GM21723 (cell line): Measurements from ENCODE around the gene IGFL1.
"Not testable (repeated sequence)": the region's sequence is repeated elsewhere in the genome, so short reads cannot be mapped to it uniquely, and the experiment has no call there.

Experiments used
- ATAC-seq: cut with Tn5 transposase; IDR thresholded peaks from one replicate; pipeline ENCODE4 v1.9.1; 2021; ENCODE audit warnings: mild to moderate bottlenecking, moderate library complexity; ENCODE audit not compliant: unreplicated experiment

Gene IGFL1

DNA sequence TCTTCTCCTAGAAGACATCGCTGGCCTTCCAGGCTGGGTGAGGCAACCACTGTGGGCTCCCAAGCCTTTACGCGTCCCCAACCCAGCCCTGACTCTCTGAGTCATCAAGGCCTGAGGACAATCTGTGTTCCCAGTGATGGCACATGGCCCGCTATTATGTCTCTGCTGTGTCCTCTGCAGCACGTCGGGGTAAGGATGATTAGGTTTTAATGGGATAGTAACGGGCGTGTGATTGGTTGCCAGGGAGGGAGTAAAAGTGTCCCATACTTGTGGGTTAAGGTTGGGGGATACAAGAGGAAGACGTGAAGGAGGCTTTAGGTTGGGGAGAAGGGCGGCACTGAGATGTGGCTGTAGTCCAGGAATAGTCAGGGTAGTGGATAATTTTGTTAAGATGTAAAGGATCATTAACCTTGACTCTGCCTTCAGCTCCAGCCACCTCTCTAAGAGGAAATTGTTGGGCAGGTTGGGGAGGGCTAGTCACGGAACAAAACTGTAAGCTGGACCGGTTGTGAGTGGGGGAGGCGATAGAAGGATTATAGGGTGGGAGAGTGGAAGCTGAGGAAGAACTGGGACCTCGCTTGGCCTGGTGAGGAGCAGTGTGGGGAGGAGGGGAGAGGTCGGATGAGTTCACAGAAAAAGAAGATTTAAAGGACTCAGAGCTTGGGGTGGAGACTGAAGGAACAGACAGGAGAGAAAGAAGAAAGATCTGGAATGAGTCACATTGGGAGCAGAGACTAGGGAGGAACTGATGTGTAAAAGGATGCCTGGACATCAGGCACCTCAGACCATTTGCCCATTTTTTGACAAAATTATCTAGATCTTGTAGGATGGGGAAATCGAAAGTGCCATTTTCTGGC is 27.9 kb upstream of the IGFL1 start:
- ATAC-seq = no peak

- no peak for ATAC-seq
These were observed 27.1 kb upstream of the IGFL1 start for GRCh38 chr19:46202426-46202825.

DNA sequence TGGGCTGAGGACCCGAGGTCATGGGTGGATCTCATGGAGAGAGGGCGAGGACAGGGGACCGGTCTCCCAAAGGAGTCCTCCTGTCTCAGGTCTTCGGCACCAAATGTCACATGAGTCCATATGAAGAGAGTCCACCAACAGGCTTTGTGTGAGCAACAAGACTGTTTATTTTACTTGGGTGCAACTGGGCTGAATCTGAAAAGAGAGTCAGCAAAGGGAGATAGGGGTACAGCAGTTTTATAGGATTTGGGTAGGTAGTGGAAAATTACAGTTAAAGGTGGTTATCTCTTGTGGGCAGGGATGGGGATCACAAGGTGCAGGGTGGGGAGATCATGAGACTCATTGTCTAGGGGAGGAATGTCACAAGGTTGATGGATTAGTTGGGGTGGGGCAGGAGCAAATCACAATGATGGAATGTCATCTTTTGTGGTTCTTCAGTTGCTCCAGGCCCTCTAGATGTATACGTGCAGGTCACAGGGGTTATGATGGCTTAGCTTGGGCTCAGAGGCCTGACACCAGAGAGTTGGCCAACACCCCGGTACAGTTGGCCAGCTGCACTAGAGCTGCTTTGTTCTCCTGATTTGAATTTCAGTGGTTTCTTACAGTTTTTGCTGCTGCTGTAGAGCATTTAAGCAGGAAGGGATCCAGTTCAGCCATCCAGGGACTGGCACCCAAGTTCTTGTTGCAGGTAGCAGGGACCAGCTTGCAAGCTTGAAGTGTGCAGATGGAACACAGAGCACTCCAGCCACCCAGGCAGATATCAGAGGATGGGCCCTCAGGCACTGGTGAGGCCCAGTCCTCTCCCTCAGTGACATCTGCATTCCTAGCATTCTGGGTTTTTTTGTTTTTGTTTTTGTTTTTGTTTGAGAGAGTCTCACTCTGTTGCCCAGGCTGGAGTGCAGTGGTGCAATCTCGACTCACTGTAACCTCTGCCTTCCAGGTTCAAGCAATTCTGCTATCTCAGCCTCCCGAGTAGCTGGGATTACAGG is 26.4 kb upstream of the IGFL1 start:
- ATAC-seq = no peak

- no peak for ATAC-seq
These were observed 25.5 kb upstream of the IGFL1 start for GRCh38 chr19:46204008-46204407.

DNA sequence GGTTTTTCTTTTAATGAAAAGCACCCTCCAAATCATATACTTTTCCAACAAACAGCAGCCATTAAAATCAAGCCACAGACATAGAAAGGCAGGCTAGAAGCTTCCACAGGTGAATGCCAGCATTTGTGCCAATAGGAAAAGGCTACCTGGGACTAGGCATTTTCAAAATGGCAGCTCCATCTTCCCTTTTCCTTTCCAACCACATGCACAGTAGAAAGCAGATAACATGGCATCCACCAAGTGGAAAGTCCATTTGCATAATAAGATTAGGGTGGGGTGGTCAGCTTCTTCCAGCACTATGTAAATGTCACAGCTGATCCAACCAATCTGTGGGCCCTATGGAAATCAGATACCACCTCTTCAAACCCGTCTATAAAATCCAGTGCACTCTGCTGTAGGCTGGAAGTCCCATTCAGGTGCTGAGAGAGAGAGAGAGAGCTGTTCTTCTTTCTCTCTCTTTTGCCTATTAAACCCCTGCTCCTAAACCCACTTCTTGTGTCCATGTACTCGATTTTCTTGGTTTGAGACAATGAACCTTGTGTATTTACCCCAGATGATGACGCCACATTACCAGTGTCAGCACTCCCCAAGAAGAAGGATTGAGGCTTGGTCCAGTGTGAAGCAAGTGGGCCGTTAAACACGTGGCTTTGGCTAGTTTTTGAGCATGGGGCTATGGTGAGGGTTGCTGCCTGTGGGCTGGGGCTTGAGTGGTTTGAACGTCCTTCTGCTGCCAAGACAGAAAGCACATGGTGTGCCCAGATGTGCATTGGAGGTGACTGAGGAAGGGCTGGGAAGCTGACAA is 24.2 kb upstream of the IGFL1 start:
- no peak for ATAC-seq

DNA sequence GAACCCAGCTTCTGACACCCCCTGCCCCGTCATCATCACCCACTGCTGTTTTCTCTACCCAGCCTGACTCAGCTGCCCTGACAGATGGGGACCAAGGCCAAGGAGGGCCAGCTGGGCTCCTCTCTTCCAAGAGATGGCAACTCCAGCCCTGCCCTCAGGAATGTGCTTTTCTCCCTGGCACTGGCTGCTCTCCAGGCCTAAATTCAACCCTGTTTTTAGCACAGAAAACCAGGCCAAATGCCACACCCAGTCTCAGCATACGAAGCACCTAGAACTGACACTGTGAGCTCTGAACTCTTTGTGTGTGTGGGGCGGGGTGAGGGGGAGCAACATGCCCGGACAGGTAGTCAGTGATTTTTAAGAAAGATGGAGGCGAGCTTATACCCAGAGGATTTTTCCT is 23.4 kb upstream of the IGFL1 start:
- no peak for ATAC-seq

- ATAC-seq = no peak
These were observed 22.9 kb upstream of the IGFL1 start for GRCh38 chr19:46206682-46207081.

DNA sequence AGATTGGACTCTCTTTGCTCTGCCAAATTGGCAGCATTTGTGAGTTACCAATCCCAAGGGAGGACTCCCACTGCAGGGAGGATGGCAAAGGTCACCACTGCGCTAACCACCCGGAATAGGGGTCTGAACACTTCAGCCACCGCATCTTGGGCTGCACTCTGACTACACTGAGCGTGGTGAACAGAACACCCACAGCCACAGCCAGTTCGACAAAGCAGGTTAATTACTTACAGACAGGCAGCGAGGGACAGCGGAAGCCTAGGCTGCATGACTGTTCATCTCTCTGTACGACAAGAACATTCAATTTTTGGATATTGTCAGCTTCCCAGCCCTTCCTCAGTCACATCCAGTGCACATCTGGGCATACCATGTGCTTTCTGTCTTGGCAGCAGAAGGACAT is 21.7 kb upstream of the IGFL1 start:
- ATAC-seq = not testable (repeated sequence)

- ATAC-seq = no peak
These were observed 20.5 kb upstream of the IGFL1 start for GRCh38 chr19:46209051-46209450.

DNA sequence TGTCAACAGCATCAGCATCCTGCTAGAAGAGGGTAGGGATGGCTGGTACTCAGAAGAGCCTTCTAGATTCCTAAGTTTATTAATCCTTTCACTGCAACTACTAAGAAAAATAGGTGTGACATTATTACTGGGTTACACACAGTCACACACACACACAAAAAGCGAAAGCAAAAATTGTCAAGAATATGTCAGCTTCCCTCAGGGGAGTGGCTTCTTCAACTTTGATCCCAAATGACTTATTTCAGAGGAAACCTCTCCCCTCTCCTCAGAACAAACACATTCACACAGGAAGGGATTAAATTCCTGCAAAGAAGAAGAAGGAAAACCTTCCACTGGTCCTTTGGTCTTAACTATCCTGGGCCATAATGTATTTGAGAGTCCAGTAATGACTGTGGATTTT is 20.1 kb upstream of the IGFL1 start:
- no peak for ATAC-seq

- no peak for ATAC-seq
These were observed 18.9 kb upstream of the IGFL1 start for GRCh38 chr19:46210669-46211068.

DNA sequence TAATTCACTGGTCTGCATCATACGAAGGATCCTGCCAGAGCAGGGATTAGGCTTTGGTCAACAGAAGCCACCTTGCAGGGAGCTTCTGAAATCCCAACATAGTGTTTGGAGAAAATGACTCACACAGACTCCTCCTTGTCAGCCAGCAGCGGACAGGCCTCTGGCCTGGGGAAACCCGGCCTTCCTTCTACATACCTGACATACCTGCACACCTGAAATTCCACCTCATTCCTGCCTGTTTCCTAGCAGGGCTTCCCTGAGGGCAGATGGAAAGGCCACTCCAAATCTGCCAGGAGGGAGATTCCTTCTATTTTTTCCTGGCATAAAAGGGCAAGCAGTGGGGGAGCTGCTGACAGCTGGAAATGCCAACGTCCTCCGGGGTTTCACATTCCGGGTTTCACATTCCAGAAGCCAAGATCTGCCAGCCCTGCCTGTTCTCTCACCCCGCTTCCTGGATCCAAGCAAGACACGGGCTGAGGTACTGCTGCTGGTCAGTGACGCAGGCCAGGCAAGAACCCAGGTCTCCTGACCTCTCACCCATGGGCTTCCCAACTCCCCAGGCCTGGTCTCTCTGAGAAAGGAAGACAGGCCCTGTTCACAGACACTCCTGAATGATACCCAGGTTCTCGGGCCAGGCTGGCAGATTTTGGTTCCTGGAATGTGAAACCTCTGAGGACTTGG is 18.2 kb upstream of the IGFL1 start:
- ATAC-seq = no peak

- ATAC-seq = not testable (repeated sequence)
These were observed 16.9 kb upstream of the IGFL1 start for GRCh38 chr19:46212592-46212991.

- no peak for ATAC-seq
These were observed 16.4 kb upstream of the IGFL1 start for GRCh38 chr19:46213156-46213555.

DNA sequence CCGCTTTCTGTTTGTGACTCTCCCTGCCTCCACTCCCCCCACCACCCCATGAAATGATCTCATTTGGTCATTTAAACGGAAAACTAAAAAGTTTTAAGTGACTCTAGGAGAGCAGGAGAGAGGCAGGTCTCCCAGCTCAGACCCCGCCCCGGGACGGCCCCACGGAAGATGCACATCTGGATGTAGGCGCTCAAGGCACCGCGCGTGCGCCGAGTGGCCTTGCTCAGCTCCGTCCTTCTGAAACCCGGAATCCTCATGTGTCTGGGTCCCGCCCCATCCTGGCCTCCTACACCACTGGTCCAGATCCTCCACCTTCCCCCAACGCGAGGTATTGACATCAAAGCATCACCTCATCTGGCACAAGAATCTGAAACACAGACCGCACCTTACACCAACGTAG is 15.7 kb upstream of the IGFL1 start:
- no peak for ATAC-seq

DNA sequence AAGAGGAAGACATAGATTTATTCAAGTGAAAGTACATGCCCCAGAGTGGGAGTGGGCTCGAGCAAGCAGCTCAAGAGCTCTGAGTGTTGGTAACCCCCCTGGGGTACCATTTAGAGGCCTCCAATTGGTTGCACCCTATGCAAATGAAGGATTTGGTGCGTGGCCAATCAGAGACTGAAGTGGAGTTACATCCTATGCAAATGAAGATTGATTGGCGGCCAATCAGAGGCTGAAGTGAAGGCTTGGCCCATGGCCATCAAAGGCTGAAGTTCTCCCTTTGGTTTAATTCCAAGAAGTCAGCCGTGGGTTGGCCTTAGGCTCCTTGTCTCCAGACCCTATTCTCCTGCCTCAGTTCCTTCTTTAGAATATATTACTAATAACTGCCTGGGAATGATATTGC is 12.9 kb upstream of the IGFL1 start:
- no peak for ATAC-seq

- ATAC-seq = no peak
These were observed 12.1 kb upstream of the IGFL1 start for GRCh38 chr19:46217476-46217875.

DNA sequence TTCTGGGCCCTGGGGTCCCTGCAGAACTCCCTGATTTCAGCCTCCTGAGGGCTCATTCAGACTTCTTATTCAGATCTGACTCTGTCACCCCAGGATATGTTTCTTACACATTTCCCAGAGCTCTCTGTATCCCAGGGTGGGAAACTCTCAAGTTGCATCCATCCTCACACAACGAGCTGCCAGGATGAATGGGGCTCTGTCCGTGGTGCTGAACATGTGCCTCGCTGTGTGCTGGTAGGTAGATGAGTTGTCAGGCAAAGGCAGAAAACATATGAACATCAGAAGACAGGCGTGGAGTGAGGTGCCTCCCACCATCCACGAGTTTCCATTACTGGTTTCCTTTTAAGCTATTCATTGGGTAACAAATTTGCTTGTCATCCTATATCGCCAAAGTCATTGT is 11.4 kb upstream of the IGFL1 start:
- no peak for ATAC-seq

GRCh38 chr19:46220038-46220615 is 9.4 kb upstream of the IGFL1 start:
- no peak for ATAC-seq

GRCh38 chr19:46221152-46221551 is 8.4 kb upstream of the IGFL1 start:
- no peak for ATAC-seq
